Measurements from ENCODE around the gene PLEKHJ1. TPM values are rescaled to one million over a fixed set of nuclear protein-coding genes. Genes with fewer than 3 reads are reported as not detected.

PLEKHJ1 gene
- total RNA-seq, 1 donor from 2014 or later, result 78.3 TPM

DNA sequence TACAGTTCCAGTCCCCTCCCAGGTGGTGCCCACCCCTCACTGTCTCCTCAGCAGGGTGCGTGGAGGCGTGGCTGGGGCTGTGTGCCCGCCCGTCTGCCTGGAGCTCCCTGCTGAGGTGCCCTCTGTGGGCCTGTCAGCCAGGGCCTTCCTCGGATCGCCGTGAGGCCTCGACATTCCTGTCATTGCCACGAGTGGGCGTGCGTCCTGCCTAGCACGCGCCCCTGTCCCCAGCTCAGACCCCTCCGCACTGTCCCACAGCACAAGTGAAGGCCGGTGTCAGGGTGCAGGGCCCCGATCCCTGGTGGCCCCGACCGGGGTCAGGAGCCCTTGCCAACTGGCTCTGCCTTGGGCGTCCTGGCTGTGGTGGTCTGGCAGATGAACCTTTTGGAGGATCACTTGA, 40.2 kb downstream of the PLEKHJ1 start:
- FAIRE-seq, result no peak
- peaks cover 13% of the 10 kb centered on the region for H3K36me3 Mint-ChIP-seq (ENCODE audit: low read depth, unreplicated experiment)
- no peak for DNase-seq (ENCODE audit: low read depth)
- no peak overlapping the region for H2AFZ ChIP-seq (ENCODE audit: low read depth, low read length)
- H3K27me3 ChIP-seq (ENCODE audit: insufficient read depth, low read length), result no peaks in the 10 kb centered on the region
- H3K4me3 Mint-ChIP-seq (ENCODE audit: unreplicated experiment), result no peak overlapping the region
- H3K79me2 ChIP-seq (ENCODE audit: insufficient read depth, low read length), result peaks cover 86% of the 10 kb centered on the region
- no peak for TF ChIP-seq EZH2 (IDR thresholded peaks at IDR 0.05; ENCODE audit: insufficient read depth, low read length)
- TF ChIP-seq, protein P1, sequence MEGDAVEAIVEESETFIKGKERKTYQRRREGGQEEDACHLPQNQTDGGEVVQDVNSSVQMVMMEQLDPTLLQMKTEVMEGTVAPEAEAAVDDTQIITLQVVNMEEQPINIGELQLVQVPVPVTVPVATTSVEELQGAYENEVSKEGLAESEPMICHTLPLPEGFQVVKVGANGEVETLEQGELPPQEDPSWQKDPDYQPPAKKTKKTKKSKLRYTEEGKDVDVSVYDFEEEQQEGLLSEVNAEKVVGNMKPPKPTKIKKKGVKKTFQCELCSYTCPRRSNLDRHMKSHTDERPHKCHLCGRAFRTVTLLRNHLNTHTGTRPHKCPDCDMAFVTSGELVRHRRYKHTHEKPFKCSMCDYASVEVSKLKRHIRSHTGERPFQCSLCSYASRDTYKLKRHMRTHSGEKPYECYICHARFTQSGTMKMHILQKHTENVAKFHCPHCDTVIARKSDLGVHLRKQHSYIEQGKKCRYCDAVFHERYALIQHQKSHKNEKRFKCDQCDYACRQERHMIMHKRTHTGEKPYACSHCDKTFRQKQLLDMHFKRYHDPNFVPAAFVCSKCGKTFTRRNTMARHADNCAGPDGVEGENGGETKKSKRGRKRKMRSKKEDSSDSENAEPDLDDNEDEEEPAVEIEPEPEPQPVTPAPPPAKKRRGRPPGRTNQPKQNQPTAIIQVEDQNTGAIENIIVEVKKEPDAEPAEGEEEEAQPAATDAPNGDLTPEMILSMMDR (IDR thresholded peaks at IDR 0.05; ENCODE audit: insufficient read depth, low read depth, low read length), result no peak
- no peaks in the 10 kb centered on the region for H3K9me3 ChIP-seq (ENCODE audit: insufficient read depth, low read depth, low read length)
- H3K4me1 ChIP-seq (ENCODE audit: insufficient read depth, low read length), result no peaks in the 10 kb centered on the region
- H3K27me3 Mint-ChIP-seq (ENCODE audit: low read depth, unreplicated experiment), result no peaks in the 10 kb centered on the region
- peaks cover 6% of the 10 kb centered on the region for H3K36me3 ChIP-seq (ENCODE audit: insufficient read depth, low read length)
- H4K20me1 ChIP-seq (ENCODE audit: insufficient read depth, low read length), result peaks cover 67% of the 10 kb centered on the region
- H3K4me3 ChIP-seq (ENCODE audit: insufficient read depth, low read depth, low read length), result no peak overlapping the region
- H3K9ac ChIP-seq (ENCODE audit: low read length), result no peak overlapping the region
- H3K27ac Mint-ChIP-seq (ENCODE audit: unreplicated experiment), result no peak overlapping the region
- no peaks in the 10 kb centered on the region for H3K4me1 Mint-ChIP-seq (ENCODE audit: low read depth, unreplicated experiment)
- no peak overlapping the region for H3K4me2 ChIP-seq (ENCODE audit: low read length)
- H3K27ac ChIP-seq (ENCODE audit: low read depth, low read length), result no peak overlapping the region
- H3K9me3 Mint-ChIP-seq (ENCODE audit: unreplicated experiment), result no peaks in the 10 kb centered on the region

DNA sequence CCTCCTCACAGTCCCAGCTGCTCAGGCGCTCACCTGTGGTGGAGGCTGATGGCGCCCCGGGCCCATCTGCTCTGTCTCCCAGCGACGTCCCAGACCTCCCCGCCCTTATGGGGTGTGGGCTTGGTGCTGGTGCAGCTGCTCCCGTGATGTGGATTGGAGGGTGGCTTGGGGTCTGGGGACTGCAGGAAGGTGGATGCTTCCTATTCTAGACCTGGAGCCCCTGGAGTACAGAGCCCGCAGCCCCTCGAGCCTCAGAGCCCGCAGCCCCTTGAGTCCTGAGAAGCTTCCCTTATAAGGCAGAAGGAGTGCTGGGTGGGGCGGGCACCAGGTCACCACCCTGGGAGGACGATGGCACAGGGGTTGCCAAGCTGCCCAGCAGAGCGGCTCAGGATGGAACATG, 40.8 kb downstream of the PLEKHJ1 start:
- H3K27ac Mint-ChIP-seq (ENCODE audit: unreplicated experiment), result no peak overlapping the region
- Histone ChIP-seq H3K9ac (ENCODE audit: low read length) (no peak overlapping the region), H3K79me2 (ENCODE audit: insufficient read depth, low read length) (peaks cover 87% of the 10 kb centered on the region), H3K36me3 (ENCODE audit: insufficient read depth, low read length) (peaks cover 6% of the 10 kb centered on the region), H4K20me1 (ENCODE audit: insufficient read depth, low read length) (peaks cover 68% of the 10 kb centered on the region), H3K27ac (ENCODE audit: low read depth, low read length) (no peak overlapping the region), H3K4me2 (ENCODE audit: low read length) (no peak overlapping the region), H3K4me1 (ENCODE audit: insufficient read depth, low read length) (no peaks in the 10 kb centered on the region), H3K27me3 (ENCODE audit: insufficient read depth, low read length) (no peaks in the 10 kb centered on the region), H3K4me3 (ENCODE audit: insufficient read depth, low read depth, low read length) (no peak overlapping the region), H2AFZ (ENCODE audit: low read depth, low read length) (no peak overlapping the region), H3K9me3 (ENCODE audit: insufficient read depth, low read depth, low read length) (no peaks in the 10 kb centered on the region)
- DNase-seq (ENCODE audit: low read depth), result no peak
- peaks cover 13% of the 10 kb centered on the region for H3K36me3 Mint-ChIP-seq (ENCODE audit: low read depth, unreplicated experiment)
- H3K4me3 Mint-ChIP-seq (ENCODE audit: unreplicated experiment), result no peak overlapping the region
- FAIRE-seq, result no peak
- TF ChIP-seq, protein P1 (IDR thresholded peaks at IDR 0.05; ENCODE audit: insufficient read depth, low read depth, low read length), result no peak
- TF ChIP-seq EZH2 (IDR thresholded peaks at IDR 0.05; ENCODE audit: insufficient read depth, low read length), result no peak
- H3K4me1 Mint-ChIP-seq (ENCODE audit: low read depth, unreplicated experiment), result no peaks in the 10 kb centered on the region
- H3K27me3 Mint-ChIP-seq (ENCODE audit: low read depth, unreplicated experiment), result no peaks in the 10 kb centered on the region
- no peaks in the 10 kb centered on the region for H3K9me3 Mint-ChIP-seq (ENCODE audit: unreplicated experiment)

DNA sequence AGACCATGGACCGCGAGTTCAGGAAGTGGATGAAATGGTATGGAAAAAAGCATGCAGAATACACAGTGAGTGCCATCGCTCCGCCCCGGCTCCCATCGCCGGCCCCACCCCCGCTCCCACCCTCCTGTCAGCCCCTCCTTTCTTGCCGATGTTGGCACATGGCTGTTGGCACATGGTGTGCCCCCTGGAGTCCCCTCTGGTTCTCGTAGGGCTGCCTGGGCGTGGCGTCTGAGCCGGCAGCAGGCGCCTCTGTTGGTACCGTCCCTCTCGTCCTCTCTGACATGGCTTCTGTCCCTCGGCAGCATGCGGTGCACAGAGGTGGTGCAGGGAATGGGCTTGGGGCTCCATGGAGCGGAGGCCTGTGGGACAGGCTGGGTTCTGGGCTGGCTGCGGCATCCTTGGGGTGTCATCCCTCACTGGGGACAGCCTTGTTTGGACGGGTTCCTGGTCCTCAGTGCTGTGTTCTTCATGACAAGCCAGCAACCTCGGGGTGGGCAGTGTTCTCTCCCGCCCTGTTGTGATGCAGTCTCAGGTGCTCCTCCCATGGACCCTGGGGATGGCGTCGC, 41.5 kb downstream of the PLEKHJ1 start:
- peaks cover 69% of the 10 kb centered on the region for H4K20me1 ChIP-seq (ENCODE audit: insufficient read depth, low read length)
- H3K4me1 Mint-ChIP-seq (ENCODE audit: low read depth, unreplicated experiment), result no peaks in the 10 kb centered on the region
- H3K9me3 ChIP-seq (ENCODE audit: insufficient read depth, low read depth, low read length), result no peaks in the 10 kb centered on the region
- H3K27me3 Mint-ChIP-seq (ENCODE audit: low read depth, unreplicated experiment), result no peaks in the 10 kb centered on the region
- no peak overlapping the region for H3K27ac Mint-ChIP-seq (ENCODE audit: unreplicated experiment)
- no peak overlapping the region for H3K9ac ChIP-seq (ENCODE audit: low read length)
- no peak overlapping the region for H3K27ac ChIP-seq (ENCODE audit: low read depth, low read length)
- no peak overlapping the region for H2AFZ ChIP-seq (ENCODE audit: low read depth, low read length)
- no peaks in the 10 kb centered on the region for H3K27me3 ChIP-seq (ENCODE audit: insufficient read depth, low read length)
- H3K9me3 Mint-ChIP-seq (ENCODE audit: unreplicated experiment), result no peaks in the 10 kb centered on the region
- no peak for TF ChIP-seq EZH2 (IDR thresholded peaks at IDR 0.05; ENCODE audit: insufficient read depth, low read length)
- TF ChIP-seq, protein P1 (IDR thresholded peaks at IDR 0.05; ENCODE audit: insufficient read depth, low read depth, low read length), result no peak
- H3K36me3 Mint-ChIP-seq (ENCODE audit: low read depth, unreplicated experiment), result peaks cover 13% of the 10 kb centered on the region
- peaks cover 87% of the 10 kb centered on the region for H3K79me2 ChIP-seq (ENCODE audit: insufficient read depth, low read length)
- FAIRE-seq (no peak), DNase-seq (ENCODE audit: low read depth) (no peak)
- H3K4me2 ChIP-seq (ENCODE audit: low read length), result no peak overlapping the region
- H3K4me1 ChIP-seq (ENCODE audit: insufficient read depth, low read length), result no peaks in the 10 kb centered on the region
- H3K4me3 ChIP-seq (ENCODE audit: insufficient read depth, low read depth, low read length), result no peak overlapping the region
- no peak overlapping the region for H3K4me3 Mint-ChIP-seq (ENCODE audit: unreplicated experiment)
- H3K36me3 ChIP-seq (ENCODE audit: insufficient read depth, low read length), result peaks cover 6% of the 10 kb centered on the region

Data from astrocyte (in vitro differentiated cells and primary cell).